Dendritic cell treated with granulocyte-macrophage colony-stimulating factor and Interleukin-4, amounts not matched to agents 40 ng/mL and 50 ng/mL, for 4 days (primary cell): ENCODE data around the gene ARID5A.
"Not testable (repeated sequence)": the region's sequence is repeated elsewhere in the genome, so short reads cannot be mapped to it uniquely, and the experiment has no call there.

ENCODE experiments used
- H3K27ac Mint-ChIP-seq: one replicate; pipeline ENCODE4 v1.8.0; 2022; ENCODE audit warnings: mild to moderate bottlenecking, mixed read lengths
- H3K27me3 Mint-ChIP-seq: one replicate; pipeline ENCODE4 v1.8.0; 2022; ENCODE audit warnings: mild to moderate bottlenecking, mixed read lengths
- H3K36me3 Mint-ChIP-seq: one replicate; pipeline ENCODE4 v1.8.0; 2022; ENCODE audit warnings: low read depth, mixed read lengths
- H3K4me1 Mint-ChIP-seq: one replicate; pipeline ENCODE4 v1.8.0; 2022; ENCODE audit warnings: low read depth, mixed read lengths
- H3K4me3 Mint-ChIP-seq: one replicate; pipeline ENCODE4 v1.8.0; 2022; ENCODE audit warnings: mild to moderate bottlenecking, moderate library complexity, mixed read lengths
- H3K9me3 Mint-ChIP-seq: one replicate; pipeline ENCODE4 v1.8.0; 2022; ENCODE audit warnings: mixed read lengths
- intact Hi-C: fragments of 100-400 bp; cut with micrococcal nuclease; formaldehyde crosslinking; loops from one replicate; pipeline ENCODE4 v1.15.0; 2022

The ARID5A gene

DNA sequence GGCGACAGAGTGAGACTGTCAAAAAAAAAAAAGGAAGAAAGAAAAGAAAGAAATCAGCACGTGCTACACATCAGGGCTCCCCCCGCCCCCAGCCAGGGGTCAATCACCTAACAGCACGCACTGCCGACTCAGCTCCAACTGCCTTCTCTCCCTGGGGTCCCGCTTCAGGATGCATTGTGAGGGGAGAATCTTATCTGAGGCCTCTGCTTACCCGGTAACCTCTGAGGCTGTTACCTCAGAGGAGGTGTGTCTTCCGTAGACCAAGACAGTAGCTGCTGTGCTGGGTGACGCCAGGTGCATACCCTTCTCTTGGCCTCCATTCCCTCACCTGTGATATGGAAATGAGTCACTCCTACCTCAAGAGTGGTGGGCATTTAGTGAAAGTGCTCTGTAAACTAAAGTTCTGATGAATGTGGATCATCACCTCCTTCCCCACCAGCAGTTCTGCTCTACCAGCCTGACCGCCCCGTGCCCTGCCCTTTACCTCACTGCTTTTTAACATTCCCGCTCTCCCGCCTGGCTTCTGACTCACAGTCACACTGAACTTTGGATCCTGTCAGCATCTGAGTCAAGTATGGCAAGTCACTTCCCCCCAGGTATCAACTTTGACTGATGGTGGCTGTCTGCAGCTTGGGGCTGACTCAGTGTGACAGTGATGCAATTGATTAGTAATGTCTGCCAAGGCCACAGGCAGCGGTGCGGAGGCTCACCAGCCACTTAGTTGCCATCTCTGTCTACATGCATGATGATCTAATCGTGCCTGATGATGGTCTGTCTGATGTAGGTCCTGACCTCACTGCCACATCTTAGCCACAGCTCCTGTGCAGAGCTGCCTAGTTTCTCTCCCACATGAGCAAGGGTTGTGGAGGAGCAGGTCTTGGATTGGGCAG lies 20.1 kb downstream of the ARID5A start:
- Mint-ChIP-seq H3K4me3 (no peak overlapping the region), H3K36me3 (peaks cover 21% of the 10 kb centered on the region), H3K9me3 (peaks cover 7% of the 10 kb centered on the region), H3K27ac (no peak overlapping the region), H3K27me3 (peaks cover 3% of the 10 kb centered on the region), H3K4me1 (peaks cover 33% of the 10 kb centered on the region)
- intact Hi-C loops, result no loop called here

DNA sequence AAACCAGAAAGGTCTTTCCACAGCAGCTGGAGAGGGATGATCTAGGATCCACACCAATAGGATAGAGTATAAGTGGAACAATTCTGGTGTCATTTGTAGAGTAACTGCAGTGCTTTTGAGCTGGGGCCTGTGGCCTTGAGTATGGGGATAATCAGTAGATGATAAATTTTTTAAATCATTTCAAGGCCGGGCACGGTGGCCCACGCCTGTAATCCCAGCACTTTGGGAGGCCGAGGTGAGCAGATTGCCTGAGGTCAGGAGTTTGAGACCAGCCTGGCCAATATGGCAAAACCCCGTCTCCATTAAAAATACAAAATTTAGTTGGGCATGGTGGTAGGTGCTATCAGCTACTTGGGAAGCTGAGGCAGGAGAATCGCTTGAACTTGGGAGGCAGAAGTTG lies 20.9 kb downstream of the ARID5A start:
- H3K4me3 Mint-ChIP-seq, H3K27ac Mint-ChIP-seq, intact Hi-C loops, H3K27me3 Mint-ChIP-seq, H3K9me3 Mint-ChIP-seq: not testable (repeated sequence)
- Mint-ChIP-seq H3K36me3 (peaks cover 13% of the 10 kb centered on the region), H3K4me1 (peaks cover 33% of the 10 kb centered on the region)

- intact Hi-C loops, result no loop called here
- H3K4me1 Mint-ChIP-seq, result peaks cover 31% of the 10 kb centered on the region
- peaks cover 7% of the 10 kb centered on the region for H3K36me3 Mint-ChIP-seq
- no peak overlapping the region for H3K27ac Mint-ChIP-seq
- peaks cover 3% of the 10 kb centered on the region for H3K27me3 Mint-ChIP-seq
- peaks cover 7% of the 10 kb centered on the region for H3K9me3 Mint-ChIP-seq
- no peak overlapping the region for H3K4me3 Mint-ChIP-seq
Observed at GRCh38 chr2:96558061-96558460, 21.5 kb downstream of the ARID5A start.

DNA sequence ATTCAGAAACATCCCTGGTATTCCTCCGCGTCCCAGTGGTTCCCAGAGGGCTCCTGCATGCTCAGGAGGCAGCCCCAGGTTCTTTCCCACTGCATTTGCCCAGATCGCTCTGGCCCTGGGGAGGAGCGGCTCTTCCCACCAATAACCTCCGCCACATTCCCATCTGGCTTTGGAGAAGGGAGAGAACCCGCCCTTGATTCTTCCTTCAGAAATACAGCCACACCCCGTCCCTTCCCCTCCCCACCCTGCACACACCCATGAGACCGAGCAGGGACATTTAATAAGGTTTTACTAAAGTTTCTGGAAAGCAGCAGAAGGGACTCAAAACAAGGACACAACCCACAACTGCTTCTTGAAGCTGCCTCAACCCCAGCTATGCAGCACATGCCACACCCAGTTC lies 21.9 kb downstream of the ARID5A start:
- peaks cover 3% of the 10 kb centered on the region for H3K27me3 Mint-ChIP-seq
- peaks cover 7% of the 10 kb centered on the region for H3K9me3 Mint-ChIP-seq
- H3K4me3 Mint-ChIP-seq, result no peak overlapping the region
- H3K27ac Mint-ChIP-seq, result no peak overlapping the region
- peaks cover 3% of the 10 kb centered on the region for H3K36me3 Mint-ChIP-seq
- H3K4me1 Mint-ChIP-seq, result peaks cover 26% of the 10 kb centered on the region
- intact Hi-C loops, result no loop called here

DNA sequence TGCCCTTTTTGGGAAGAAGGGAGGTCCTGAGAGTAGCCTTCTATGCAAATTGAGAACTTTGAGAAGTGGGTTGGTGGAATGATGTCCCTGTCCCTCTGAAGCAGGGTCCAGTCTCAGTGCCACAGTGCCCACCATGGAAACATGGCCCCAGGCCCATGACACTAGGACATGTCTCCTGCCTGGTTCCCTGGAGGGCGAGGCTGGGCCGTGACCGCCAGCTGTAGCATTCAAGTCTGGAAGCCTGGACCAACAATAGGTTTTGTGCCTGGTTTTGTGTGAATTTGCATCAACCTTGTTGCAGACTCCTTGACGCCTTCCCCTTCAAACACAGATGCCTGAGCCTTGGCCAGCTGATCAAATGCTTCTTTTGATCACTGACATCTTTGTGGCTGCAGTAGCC lies 27.5 kb downstream of the ARID5A start:
- no peak overlapping the region for H3K4me3 Mint-ChIP-seq

DNA sequence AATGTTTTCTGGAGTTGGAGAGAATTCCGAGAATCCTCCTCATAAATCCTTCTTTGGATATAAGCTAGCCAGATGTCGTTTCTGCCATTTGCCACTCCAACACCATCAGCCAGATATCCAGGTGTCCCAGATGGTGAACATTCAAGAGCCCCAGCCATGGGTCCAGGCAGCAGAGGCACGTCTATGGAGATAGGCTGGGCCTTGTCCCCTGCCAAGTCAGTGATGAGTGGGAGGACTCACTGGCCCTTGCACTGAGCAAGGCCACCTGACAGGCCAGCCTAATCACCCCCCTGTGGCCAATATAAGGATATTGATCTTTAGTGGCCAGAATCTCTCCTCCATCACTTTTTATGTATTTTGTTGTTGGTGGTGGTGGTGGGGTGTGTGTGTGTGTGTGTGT lies 28.0 kb downstream of the ARID5A start:
- H3K4me1 Mint-ChIP-seq, result no peaks in the 10 kb centered on the region
- H3K27me3 Mint-ChIP-seq, result peaks cover 2% of the 10 kb centered on the region
- no peak overlapping the region for H3K4me3 Mint-ChIP-seq
- H3K36me3 Mint-ChIP-seq, result no peaks in the 10 kb centered on the region
- H3K9me3 Mint-ChIP-seq, result no peaks in the 10 kb centered on the region
- no peak overlapping the region for H3K27ac Mint-ChIP-seq
- intact Hi-C loops, result no loop called here

More for the DNA sequence above, 27.5 kb downstream of the ARID5A start:
- Mint-ChIP-seq H3K27me3 (peaks cover 2% of the 10 kb centered on the region), H3K4me1 (no peaks in the 10 kb centered on the region), H3K27ac (no peak overlapping the region), H3K36me3 (no peaks in the 10 kb centered on the region), H3K9me3 (no peaks in the 10 kb centered on the region)
- intact Hi-C loops, result no loop called here

DNA sequence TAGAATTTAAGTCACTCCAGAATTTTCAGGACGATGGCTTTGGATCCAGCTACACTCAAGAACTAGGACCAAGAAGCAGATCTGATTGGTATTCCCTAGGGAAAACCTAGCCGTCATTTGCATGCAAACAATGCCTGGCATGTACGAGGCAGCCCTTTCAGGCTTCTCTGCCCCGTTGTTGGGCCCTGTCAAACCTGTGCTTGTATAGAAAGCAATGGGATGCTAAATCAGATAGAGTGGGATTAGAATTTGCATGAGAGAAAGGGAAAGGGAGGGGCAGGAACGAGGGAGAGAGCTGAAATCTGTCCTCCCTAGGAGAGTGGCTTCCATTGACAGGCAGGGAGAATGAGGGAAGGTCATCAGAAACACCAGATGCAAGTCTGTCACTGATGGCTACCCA lies 28.6 kb downstream of the ARID5A start:
- Mint-ChIP-seq H3K27ac (no peak overlapping the region), H3K27me3 (peaks cover 2% of the 10 kb centered on the region), H3K36me3 (no peaks in the 10 kb centered on the region), H3K4me3 (no peak overlapping the region), H3K9me3 (no peaks in the 10 kb centered on the region), H3K4me1 (no peaks in the 10 kb centered on the region)
- intact Hi-C loops, result no loop called here

- Mint-ChIP-seq H3K27me3 (peaks cover 2% of the 10 kb centered on the region), H3K9me3 (no peaks in the 10 kb centered on the region), H3K4me3 (no peak overlapping the region), H3K36me3 (no peaks in the 10 kb centered on the region), H3K27ac (no peak overlapping the region), H3K4me1 (no peaks in the 10 kb centered on the region)
- intact Hi-C loops, result no loop called here
Observed at GRCh38 chr2:96568094-96568493, 31.5 kb downstream of the ARID5A start.

GRCh38 chr2:96574364-96574763 lies 37.8 kb downstream of the ARID5A start:
- no peaks in the 10 kb centered on the region for H3K4me1 Mint-ChIP-seq
- no peaks in the 10 kb centered on the region for H3K36me3 Mint-ChIP-seq
- intact Hi-C loops, result no loop called here
- no peaks in the 10 kb centered on the region for H3K9me3 Mint-ChIP-seq
- no peaks in the 10 kb centered on the region for H3K27me3 Mint-ChIP-seq
- no peak overlapping the region for H3K4me3 Mint-ChIP-seq
- H3K27ac Mint-ChIP-seq, result no peak overlapping the region

DNA sequence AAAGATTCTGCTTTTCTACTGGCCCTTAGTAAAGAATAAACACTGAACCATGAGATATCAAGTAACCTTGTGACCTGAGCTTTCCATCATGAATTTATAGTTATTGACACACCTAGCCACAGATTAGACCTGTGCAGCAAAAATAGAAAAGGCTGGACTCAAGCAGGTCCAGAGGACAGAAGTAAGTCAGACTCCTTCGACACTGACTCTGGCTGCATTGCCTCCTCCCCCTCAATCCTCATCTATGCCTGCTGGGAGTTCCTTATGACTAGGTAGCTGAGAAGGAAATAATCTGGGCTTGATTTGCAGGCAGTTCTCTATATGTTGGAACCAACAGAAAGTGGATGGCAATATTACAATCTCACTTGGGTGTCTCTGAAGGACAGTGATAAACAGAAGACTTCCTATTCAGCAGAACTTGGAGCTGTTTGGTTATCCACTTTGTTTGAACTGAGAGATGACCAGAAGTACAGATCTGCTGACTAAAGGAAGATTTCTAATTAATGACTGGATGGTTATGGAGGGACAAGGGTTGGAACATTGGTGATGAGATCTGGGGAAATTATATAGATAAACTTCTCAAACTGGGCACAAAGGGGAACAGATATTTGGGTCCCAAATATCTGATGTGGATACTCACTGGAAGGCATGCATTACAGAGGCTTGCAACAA lies 39.4 kb downstream of the ARID5A start:
- Mint-ChIP-seq H3K9me3 (no peaks in the 10 kb centered on the region), H3K36me3 (no peaks in the 10 kb centered on the region), H3K4me3 (no peak overlapping the region), H3K4me1 (no peaks in the 10 kb centered on the region), H3K27ac (no peak overlapping the region), H3K27me3 (no peaks in the 10 kb centered on the region)
- intact Hi-C loops, result no loop called here

DNA sequence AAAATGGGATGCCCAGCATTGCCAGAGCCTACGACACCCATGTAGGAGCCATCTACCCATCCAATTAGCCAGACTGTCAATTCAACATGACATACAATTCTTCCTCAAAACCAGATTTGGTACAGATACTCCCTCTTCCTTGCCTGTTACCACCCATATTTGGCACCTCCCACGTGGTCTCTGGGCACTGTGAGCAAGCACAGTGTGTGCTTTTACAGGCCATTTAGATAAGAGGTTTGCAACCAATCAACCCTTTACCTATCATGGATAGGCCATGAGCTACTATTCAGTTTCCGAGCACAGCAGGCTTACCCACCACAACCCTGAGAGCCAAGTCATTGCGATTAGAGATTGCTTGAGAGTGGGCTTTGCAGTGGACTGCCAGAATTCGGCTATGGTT lies 40.9 kb downstream of the ARID5A start:
- no peak overlapping the region for H3K4me3 Mint-ChIP-seq
- no peaks in the 10 kb centered on the region for H3K36me3 Mint-ChIP-seq
- H3K27me3 Mint-ChIP-seq, result no peaks in the 10 kb centered on the region
- intact Hi-C loops, result no loop called here
- H3K27ac Mint-ChIP-seq, result no peak overlapping the region
- H3K9me3 Mint-ChIP-seq, result no peaks in the 10 kb centered on the region
- H3K4me1 Mint-ChIP-seq, result no peaks in the 10 kb centered on the region

DNA sequence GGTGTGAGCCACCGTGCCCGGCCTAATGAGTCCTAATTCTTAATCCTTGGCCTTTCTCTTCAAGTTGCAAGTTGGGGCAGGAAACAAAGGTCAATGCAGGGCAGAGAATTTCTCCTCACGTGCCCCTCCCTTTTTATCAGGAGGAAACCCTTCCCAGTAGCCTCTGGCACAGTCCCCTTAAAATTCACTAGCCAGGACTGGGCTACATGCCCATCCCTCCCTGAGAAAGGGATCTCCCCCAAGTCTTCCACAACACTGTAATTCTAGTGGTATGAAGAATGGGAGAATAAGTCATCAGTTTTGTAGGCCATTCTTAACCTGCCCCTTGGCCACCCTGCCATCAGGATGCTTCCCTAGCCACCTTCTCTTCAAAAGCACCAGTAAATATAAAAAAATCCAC lies 42.2 kb downstream of the ARID5A start:
- no peaks in the 10 kb centered on the region for H3K9me3 Mint-ChIP-seq
- H3K27me3 Mint-ChIP-seq, result no peaks in the 10 kb centered on the region
- H3K36me3 Mint-ChIP-seq, result no peaks in the 10 kb centered on the region
- no peak overlapping the region for H3K4me3 Mint-ChIP-seq
- no peak overlapping the region for H3K27ac Mint-ChIP-seq
- H3K4me1 Mint-ChIP-seq, result no peaks in the 10 kb centered on the region
- intact Hi-C loops, result no loop called here

DNA sequence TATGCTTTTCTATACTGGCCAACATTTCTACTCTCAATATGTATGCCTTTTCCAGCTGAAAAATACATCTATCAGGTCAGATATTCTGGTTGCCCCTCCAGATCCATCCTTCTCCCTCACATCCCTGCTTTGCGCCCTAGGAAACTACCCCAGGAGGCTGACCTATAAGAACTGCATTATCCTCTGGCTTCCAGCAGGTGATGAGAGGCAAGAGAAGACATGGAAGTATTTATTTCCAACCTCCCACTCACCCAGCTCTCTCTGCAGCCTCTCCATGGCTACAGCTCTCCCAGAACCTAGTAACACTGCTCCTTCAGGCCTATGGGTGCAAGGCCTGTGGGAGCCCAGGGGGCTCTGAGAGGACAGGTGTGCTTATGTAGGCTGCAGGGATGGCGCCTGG lies 42.9 kb downstream of the ARID5A start:
- Mint-ChIP-seq H3K27ac (no peak overlapping the region), H3K4me1 (no peaks in the 10 kb centered on the region), H3K27me3 (no peaks in the 10 kb centered on the region), H3K4me3 (no peak overlapping the region), H3K36me3 (peaks cover 6% of the 10 kb centered on the region), H3K9me3 (no peaks in the 10 kb centered on the region)
- intact Hi-C loops, result no loop called here

DNA sequence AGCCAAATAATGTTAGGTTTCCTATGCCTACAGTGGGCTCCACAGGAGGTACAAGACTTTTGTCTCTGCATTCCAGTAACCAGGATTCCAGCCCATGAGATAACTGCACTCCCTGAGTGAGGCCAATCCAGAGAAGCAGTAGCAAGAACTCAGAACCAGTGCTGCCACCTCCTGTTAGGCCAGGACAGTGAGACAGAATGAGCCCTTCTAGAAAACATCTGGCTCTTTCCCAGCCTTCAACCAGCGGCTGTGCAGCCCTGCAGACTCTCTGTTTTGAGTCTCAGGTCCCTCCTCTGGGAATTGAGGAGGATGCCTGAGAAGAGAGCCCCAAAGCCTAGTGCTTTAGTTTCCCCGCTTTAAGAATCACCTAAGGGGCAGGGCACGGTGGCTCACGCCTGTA lies 44.2 kb downstream of the ARID5A start:
- no peaks in the 10 kb centered on the region for H3K9me3 Mint-ChIP-seq
- intact Hi-C loops, result no loop called here
- H3K27ac Mint-ChIP-seq, result no peak overlapping the region
- no peak overlapping the region for H3K4me3 Mint-ChIP-seq
- H3K27me3 Mint-ChIP-seq, result no peaks in the 10 kb centered on the region
- peaks cover 12% of the 10 kb centered on the region for H3K36me3 Mint-ChIP-seq
- H3K4me1 Mint-ChIP-seq, result no peaks in the 10 kb centered on the region
